HCT116 (cell line): ENCODE data around the gene SULT1B1. TPM values are rescaled to one million over a fixed set of nuclear protein-coding genes. Genes with fewer than 3 reads are reported as not detected.

Source experiments
- ATAC-seq: fragments of 200-7000 bp; cut with Tn5 transposase; 2 replicates; pipeline ENCODE4 v1.9.1; 2020; ENCODE audit warnings: mild to moderate bottlenecking, moderate library complexity
- BruUV-seq: library from RNA; stranded (reverse); fragments of 400-500 nt; replicated peaks from 2 replicates; lab custom pipeline; 2021; lab: Mats Ljungman, UMichigan
- CTCF ChIA-PET: fragments of 300-600 bp; sonication (Branson Sonifier 250); formaldehyde crosslinking; loops from one replicate; lab custom pipeline; 2021; ENCODE audit warnings: antibody characterized with exemption; lab: Charles Lee
- POLR2A ChIA-PET: fragments of 300-600, 350-600 bp; sonication (Branson Sonifier 250); formaldehyde crosslinking; loops from one replicate; lab custom pipeline; 2021; ENCODE audit warnings: antibody characterized with exemption; lab: Charles Lee
- RAD21 ChIA-PET, 2 experiments: fragments of 300-600 bp; sonication (Branson Sonifier 250); formaldehyde crosslinking; loops; one replicate each; lab custom pipeline; 2023; ENCODE audit warnings: low total read pairs in 2 of 2; ENCODE audit not compliant: uncharacterized antibody in 2 of 2, unreplicated experiment in 2 of 2, low non-redundant PET in 1 of 2; lab: Charles Lee
- DNase-seq: peaks from one replicate; pipeline ENCODE4 v3.0.0-alpha.2; 2010; ENCODE audit warnings: low read depth, low spot score
- H2AFZ ChIP-seq: fragments of 200-600 bp; shearing (Covaris generic), sonication (generic); 2 replicates; pipeline ENCODE4 v1.6.1; 2017; ENCODE audit warnings: low read depth, mixed run types, mixed read lengths, antibody characterized with exemption, low read length; ENCODE audit not compliant: poor library complexity, severe bottlenecking
- H3K27ac ChIP-seq: 2 replicates; pipeline ENCODE4 v1.5.1; 2012; ENCODE audit warnings: low read depth, low read length
- H3K27me3 ChIP-seq: fragments of 200-600 bp; sonication (generic); 2 replicates; pipeline ENCODE4 v1.6.1; 2016; ENCODE audit warnings: mixed run types, low read length, mixed read lengths; ENCODE audit not compliant: insufficient read depth
- H3K36me3 ChIP-seq, 2 experiments: fragments of 200-500 bp in 1 of 2; fragments of 200-600 bp in 1 of 2; sonication (Bioruptor generic) in 1 of 2; sonication (generic) in 1 of 2; 2 replicates each; pipeline versions ENCODE4 v1.5.1 to v1.6.1; 2014 to 2016; ENCODE audit warnings: low read length in 2 of 2, inconsistent platforms in 1 of 2, mixed read lengths in 1 of 2, mixed run types in 1 of 2; ENCODE audit not compliant: insufficient read depth in 2 of 2, control insufficient read depth in 1 of 2
- H3K4me1 ChIP-seq, 2 experiments: fragments of 200-600 bp in 1 of 2; sonication (generic) in 1 of 2; 2 replicates each; pipeline versions ENCODE4 v1.5.1 to v1.6.1; 2012 to 2017; ENCODE audit warnings: low read length in 2 of 2, inconsistent platforms in 1 of 2, mild to moderate bottlenecking in 1 of 2, mixed read lengths in 1 of 2, mixed run types in 1 of 2, moderate library complexity in 1 of 2; ENCODE audit not compliant: insufficient read depth in 2 of 2, control insufficient read depth in 1 of 2
- H3K4me2 ChIP-seq: fragments of 200-600 bp; sonication (generic); 2 replicates; pipeline ENCODE4 v1.6.1; 2017; ENCODE audit warnings: mixed run types, low read length, mixed read lengths
- H3K4me3 ChIP-seq, 2 experiments: fragments of 200-600 bp in 1 of 2; sonication (generic) in 1 of 2; replicated peaks in 1 of 2; 2 replicates each; pipeline ENCODE4 v1.5.1; 2011 to 2016; ENCODE audit warnings: low read length in 2 of 2, control low read depth in 1 of 2, low read depth in 1 of 2, mild to moderate bottlenecking in 1 of 2, mixed read lengths in 1 of 2, mixed run types in 1 of 2
- H3K79me2 ChIP-seq: fragments of 200-600 bp; sonication (generic); 2 replicates; pipeline ENCODE4 v1.6.1; 2017; ENCODE audit warnings: mild to moderate bottlenecking, mixed run types, low read length, moderate library complexity, mixed read lengths; ENCODE audit not compliant: insufficient read depth
- H3K9ac ChIP-seq: fragments of 200-600 bp; sonication (generic); 2 replicates; pipeline ENCODE4 v1.6.1; 2016; ENCODE audit warnings: low read length, mixed read lengths
- H3K9me2 ChIP-seq: fragments of 200-600 bp; sonication (generic), shearing (Covaris generic); 2 replicates; pipeline ENCODE4 v1.6.1; 2017; ENCODE audit warnings: mixed run types, mild to moderate bottlenecking, moderate library complexity; ENCODE audit not compliant: insufficient read depth
- H3K9me3 ChIP-seq, 2 experiments: fragments of 200-500 bp in 1 of 2; fragments of 200-600 bp in 1 of 2; sonication (Bioruptor generic) in 1 of 2; sonication (generic) in 1 of 2; 2 replicates each; pipeline ENCODE4 v1.6.1; 2014 to 2017; ENCODE audit warnings: low read length in 2 of 2, mixed read lengths in 2 of 2, inconsistent platforms in 1 of 2, low read depth in 1 of 2, mild to moderate bottlenecking in 1 of 2, mixed run types in 1 of 2, moderate library complexity in 1 of 2; ENCODE audit not compliant: control insufficient read depth in 1 of 2, insufficient read depth in 1 of 2
- H4K20me1 ChIP-seq: fragments of 200-600 bp; sonication (generic), shearing (Covaris generic); 2 replicates; pipeline ENCODE4 v1.6.1; 2017; ENCODE audit warnings: mixed run types, mild to moderate bottlenecking, moderate library complexity; ENCODE audit not compliant: insufficient read depth
- CTCF ChIP-seq, 3 experiments: fragments of 200-600 bp in 1 of 3; sonication (generic) in 1 of 3; IDR thresholded peaks in 2 of 3; conservative IDR thresholded peaks in 1 of 3; 2 replicates each; pipeline ENCODE4 v1.5.1; 2012 to 2017; ENCODE audit warnings: low read depth in 2 of 3, low read length in 2 of 3, antibody characterized with exemption in 1 of 3, borderline replicate concordance in 1 of 3, control low read depth in 1 of 3, mild to moderate bottlenecking in 1 of 3, mixed read lengths in 1 of 3, mixed run types in 1 of 3, moderate library complexity in 1 of 3; ENCODE audit not compliant: insufficient read depth in 1 of 3
- RAD21 ChIP-seq: IDR thresholded peaks from 2 replicates; pipeline ENCODE4 v1.6.1; 2012; ENCODE audit warnings: low read depth, mild to moderate bottlenecking
- REST ChIP-seq: IDR thresholded peaks from 2 replicates; pipeline ENCODE4 v1.6.1; 2012; ENCODE audit warnings: low read depth
- intact Hi-C: fragments of 100-400 bp; cut with micrococcal nuclease; formaldehyde crosslinking; loops from 2 replicates; pipeline ENCODE4 v1.10.0; 2022
- total RNA-seq: library from RNA; stranded (reverse); gene quantifications from one replicate; pipeline ENCODE4 v1.2.1, GENCODE V29; 2021; ENCODE audit not compliant: unreplicated experiment

The SULT1B1 gene
- total RNA-seq, 1 experiment from 2014 or later = 0.10 TPM

- Histone ChIP-seq H2AFZ (peak overlapping the region; percentile 28), H3K27me3 (no peaks in the 10 kb centered on the region), H4K20me1 (no peaks in the 10 kb centered on the region)
- ChIA-PET CTCF (interaction anchor here (0.8 to 1.2 kb wide), 2 partner anchors 134 to 192 kb away, joined by 3 read pairs; no protein-coding TSS in a partner anchor), POLR2A (no interaction called here), RAD21 (interaction anchor here (0.6 to 0.9 kb wide), 2 partner anchors 134 to 494 kb away, joined by 3 read pairs; no protein-coding TSS in a partner anchor)
- no TSS peak for BruUV-seq
- peak; percentile 6 for DNase-seq
- intact Hi-C loops = loop anchor here (1.0 to 2.0 kb wide), 4 partner anchors 133 to 870 kb away; no protein-coding TSS in a partner anchor
- TF ChIP-seq REST = no peak
- TF ChIP-seq CTCF (IDR thresholded peaks at IDR 0.05 in 2 of 3, conservative IDR thresholded peaks at IDR 0.05 in 1 of 3; ENCODE audit: borderline replicate concordance in 1 of 3, insufficient read depth in 1 of 3, low read depth in 2 of 3, low read length in 2 of 3) = peak; percentile 41 to 54 (median 50); a peak in 5 of 6 replicates
- peak; percentile 76 for TF ChIP-seq RAD21
- TF ChIP-seq, all 23 proteins: peak for 2
- H3K79me2 ChIP-seq = no peaks in the 10 kb centered on the region
- H3K36me3 ChIP-seq = no peaks in the 10 kb centered on the region
- H3K9me3 ChIP-seq = no peaks in the 10 kb centered on the region
- H3K27ac ChIP-seq = no peak overlapping the region
- H3K4me2 ChIP-seq = peak overlapping the region; percentile 23; the same call in 1 of the 2 replicates
- ATAC-seq = peak; percentile 63
- H3K9ac ChIP-seq = no peak overlapping the region
- no peaks in the 10 kb centered on the region for H3K9me2 ChIP-seq
- no peak overlapping the region for H3K4me3 ChIP-seq
- no peaks in the 10 kb centered on the region for H3K4me1 ChIP-seq
Measured at GRCh38 chr4:69689599-69689998, 70.8 kb downstream of the SULT1B1 start.
